Astrocyte of the cerebellum (primary cell): Measurements from ENCODE around the gene CEMIP.

Experiments used
- DNase-seq: peaks from one replicate; pipeline ENCODE4 v3.0.0-alpha.2; 2011; ENCODE audit warnings: low read depth
- H3K4me3 ChIP-seq: 2 replicates; pipeline ENCODE4 v1.5.1; 2011; ENCODE audit warnings: mild to moderate bottlenecking, low read depth, low read length, moderate library complexity
- CTCF ChIP-seq: IDR thresholded peaks from 2 replicates; pipeline ENCODE4 v1.5.1; 2012; ENCODE audit warnings: low read length, low read depth, moderate library complexity, mild to moderate bottlenecking; ENCODE audit errors: missing control alignments
- in situ Hi-C: cut with HindIII; loops from 2 replicates; pipeline ENCODE4 v1.10.0; 2017; ENCODE audit warnings: low sequenced_read_pairs

Gene CEMIP

GRCh38 chr15:80904998-80905397 is 125.8 kb downstream of the CEMIP start:
- no peak overlapping the region for H3K4me3 ChIP-seq
- DNase-seq, result no peak
- no peak for TF ChIP-seq CTCF
- in situ Hi-C loops, result no loop called here

- H3K4me3 ChIP-seq, result no peak overlapping the region
- DNase-seq, result no peak
- TF ChIP-seq CTCF, result no peak
- in situ Hi-C loops, result no loop called here
Observed at GRCh38 chr15:80906159-80906766, 127.1 kb downstream of the CEMIP start.

- in situ Hi-C loops, result no loop called here
- DNase-seq, result no peak
- no peak for TF ChIP-seq CTCF
- no peak overlapping the region for H3K4me3 ChIP-seq
Observed at GRCh38 chr15:80911821-80912220, 132.7 kb downstream of the CEMIP start.

- H3K4me3 ChIP-seq, result no peak overlapping the region
- no peak for DNase-seq
- TF ChIP-seq CTCF, result no peak
- in situ Hi-C loops, result no loop called here
Observed at GRCh38 chr15:80912673-80913072, 133.5 kb downstream of the CEMIP start.

DNA sequence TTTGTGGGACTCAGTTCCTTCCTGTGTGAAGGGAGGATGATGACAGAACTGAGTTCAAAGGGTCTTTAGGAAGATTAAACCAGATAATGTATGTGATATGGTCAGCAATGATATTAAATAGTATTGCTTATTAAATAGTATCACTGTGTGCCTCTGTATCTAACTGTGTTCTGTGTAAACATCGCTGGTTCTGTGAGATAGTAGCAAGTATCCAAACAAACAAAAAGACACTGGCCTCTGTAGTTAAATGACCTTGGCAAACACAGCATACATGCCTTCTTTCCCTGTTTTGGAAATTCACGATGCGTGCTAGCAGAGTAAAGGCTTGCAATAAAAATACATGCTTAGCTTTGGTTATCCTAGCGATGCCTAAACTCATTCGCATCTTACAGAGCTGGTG is 134.4 kb downstream of the CEMIP start:
- TF ChIP-seq CTCF, result no peak
- H3K4me3 ChIP-seq, result no peak overlapping the region
- no peak for DNase-seq
- in situ Hi-C loops, result no loop called here

DNA sequence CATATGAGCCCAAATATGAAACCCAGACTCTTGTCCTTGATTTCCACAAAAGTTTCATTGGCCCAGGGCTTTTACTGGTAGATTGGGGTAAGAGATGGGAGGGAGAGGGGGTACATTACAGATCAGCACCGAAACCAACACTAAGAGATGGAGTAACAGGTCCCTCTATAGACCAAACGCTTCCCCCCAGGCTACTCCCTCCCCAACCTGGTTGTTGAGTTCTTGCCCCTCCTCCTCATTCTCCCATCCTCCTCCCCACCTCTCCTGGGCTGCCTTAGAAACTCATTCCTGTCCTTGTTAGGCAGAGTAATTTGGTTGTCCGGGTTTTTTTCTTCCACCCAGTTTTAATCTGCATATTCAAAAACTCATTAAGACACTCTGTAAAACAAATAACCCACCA is 136.3 kb downstream of the CEMIP start:
- no peak for TF ChIP-seq CTCF
- DNase-seq, result no peak
- no peak overlapping the region for H3K4me3 ChIP-seq
- in situ Hi-C loops, result no loop called here
